Naive B cell (primary cell): ENCODE results near the gene MED26. TPM values are rescaled to one million over a fixed set of nuclear protein-coding genes. Genes with fewer than 3 reads are reported as not detected.

ENCODE experiments used
- ATAC-seq, 2 donors: fragments of 150-1000 bp; cut with Tn5 transposase; 2 replicates each; pipeline ENCODE4 v1.10.0; 2021; ENCODE audit warnings: low read depth in 2 of 2, mild to moderate bottlenecking in 2 of 2, moderate library complexity in 2 of 2
- DNase-seq: peaks from one replicate; pipeline ENCODE4 v3.0.0; 2022
- H3K27ac Mint-ChIP-seq, 6 donors: one replicate each; pipeline ENCODE4 v1.8.0; 2020 to 2022; ENCODE audit warnings: mild to moderate bottlenecking in 6 of 6, mixed read lengths in 6 of 6, moderate library complexity in 5 of 6, inconsistent platforms in 2 of 6
- H3K27me3 Mint-ChIP-seq, 3 donors: one replicate each; pipeline ENCODE4 v1.8.0; 2021 to 2022; ENCODE audit warnings: mixed read lengths in 3 of 3, mild to moderate bottlenecking in 1 of 3
- H3K36me3 Mint-ChIP-seq, 2 donors: one replicate each; pipeline ENCODE4 v1.8.0; 2020 to 2022; ENCODE audit warnings: mixed read lengths in 2 of 2, inconsistent platforms in 1 of 2, mild to moderate bottlenecking in 1 of 2
- H3K4me1 Mint-ChIP-seq, 3 donors: one replicate each; pipeline ENCODE4 v1.8.0; 2020 to 2022; ENCODE audit warnings: mixed read lengths in 3 of 3, inconsistent platforms in 1 of 3, mild to moderate bottlenecking in 1 of 3, moderate library complexity in 1 of 3
- H3K4me3 Mint-ChIP-seq, 8 donors: one replicate each; pipeline ENCODE4 v1.8.0; 2020 to 2022; ENCODE audit warnings: mild to moderate bottlenecking in 8 of 8, mixed read lengths in 8 of 8, moderate library complexity in 8 of 8, inconsistent platforms in 2 of 8
- H3K9me3 Mint-ChIP-seq, 7 donors: one replicate each; pipeline ENCODE4 v1.8.0; 2020 to 2022; ENCODE audit warnings: mixed read lengths in 7 of 7, mild to moderate bottlenecking in 5 of 7, inconsistent platforms in 2 of 7, moderate library complexity in 1 of 7
- polyA plus RNA-seq, 6 donors: library from polyadenylated mRNA; unstranded; fragments of 300-500 nt; fragmentation: Illumina TruSeq; gene quantifications; one replicate each; pipeline ENCODE4 v1.2.3, GENCODE V29; 2021; ENCODE audit warnings: low read depth in 6 of 6

MED26 gene
- polyA plus RNA-seq, 6 donors from 2014 or later, result 2.0 to 10.9 (median 5.4) TPM

DNA sequence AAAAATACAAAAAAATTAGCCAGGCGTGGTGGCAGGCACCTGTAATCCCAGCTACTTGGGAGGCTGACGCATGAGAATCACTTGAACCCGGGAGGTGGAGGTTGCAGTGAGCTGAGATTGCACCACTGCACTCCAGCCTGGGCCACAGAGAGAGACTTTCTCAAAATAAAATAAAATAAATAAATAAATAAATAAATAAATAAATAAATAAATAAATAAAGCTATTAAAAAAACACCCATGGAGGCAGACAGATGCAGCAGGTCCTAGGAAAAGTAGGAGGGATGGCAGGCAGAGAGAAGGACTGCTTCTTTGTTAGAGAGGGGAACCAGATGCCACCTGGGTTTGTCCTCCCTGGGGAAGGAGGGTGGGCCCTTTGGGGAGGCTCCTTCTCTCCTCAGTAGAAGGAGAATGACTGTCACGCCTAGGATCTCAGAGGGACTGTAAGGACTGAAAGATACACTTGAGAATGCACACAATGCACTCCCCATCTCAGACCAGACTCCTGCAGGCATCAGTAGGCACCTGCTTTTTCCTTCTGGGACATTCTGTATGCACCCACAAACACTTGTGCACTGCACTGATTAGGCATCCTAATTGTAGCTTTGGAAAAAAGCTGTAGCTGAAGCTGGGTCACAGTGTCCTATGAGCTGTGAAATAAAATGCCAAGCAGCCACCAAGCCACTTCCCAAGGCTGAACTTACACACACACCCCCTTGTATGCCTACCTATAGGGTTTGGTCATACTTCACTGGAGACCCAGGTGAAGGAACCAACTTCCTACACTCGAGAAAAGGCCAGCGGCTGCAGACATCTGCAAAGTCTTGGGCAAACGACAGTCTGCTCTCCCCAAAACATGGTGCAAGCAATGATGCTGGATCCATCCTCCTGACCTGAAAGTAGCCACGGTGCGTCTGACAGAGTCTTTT, 36.9 kb downstream of the MED26 start:
- ATAC-seq, result no peak

DNA sequence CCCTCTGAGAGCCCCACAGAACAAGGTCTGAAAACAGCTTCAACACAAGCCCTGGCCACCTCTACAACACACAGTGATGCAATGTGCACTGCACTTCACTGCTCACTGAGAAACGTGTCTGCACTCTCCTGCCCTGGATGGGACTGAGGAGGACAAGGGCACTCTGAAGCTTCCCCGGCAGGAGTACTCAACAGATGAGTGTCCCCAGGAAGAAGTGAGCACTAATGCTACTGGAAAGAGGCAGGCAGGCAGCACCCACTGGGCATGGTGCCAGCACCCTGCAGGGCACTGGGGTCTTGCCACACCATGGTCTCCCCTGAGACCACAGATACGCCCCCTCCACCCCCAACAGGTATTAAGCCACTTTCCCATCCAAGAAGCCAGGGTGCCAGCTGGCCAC, 38.1 kb downstream of the MED26 start:
- Mint-ChIP-seq H3K4me1 (peaks cover 81 to 96% (median 94%) of the 10 kb centered on the region in 3 donors), H3K27ac (peak overlapping the region; percentile 74 to 100 (median 100)), H3K9me3 (no peaks in the 10 kb centered on the region), H3K27me3 (no peaks in the 10 kb centered on the region), H3K4me3 (peak overlapping the region in 5 of 8 donors; percentile 25 to 94 (median 39)), H3K36me3 (no peaks in the 10 kb centered on the region)
- DNase-seq, result no peak
- ATAC-seq, result no peak

More for the DNA sequence above, 36.9 kb downstream of the MED26 start:
- peaks cover 81 to 96% (median 94%) of the 10 kb centered on the region in 3 donors for H3K4me1 Mint-ChIP-seq
- no peaks in the 10 kb centered on the region for H3K9me3 Mint-ChIP-seq
- H3K4me3 Mint-ChIP-seq, result peak overlapping the region in 6 of 8 donors; percentile 2 to 51 (median 26)
- no peak for DNase-seq
- H3K27ac Mint-ChIP-seq, result peak overlapping the region in 4 of 6 donors; percentile 32 to 99 (median 64)
- no peaks in the 10 kb centered on the region for H3K27me3 Mint-ChIP-seq
- H3K36me3 Mint-ChIP-seq, result no peaks in the 10 kb centered on the region

DNA sequence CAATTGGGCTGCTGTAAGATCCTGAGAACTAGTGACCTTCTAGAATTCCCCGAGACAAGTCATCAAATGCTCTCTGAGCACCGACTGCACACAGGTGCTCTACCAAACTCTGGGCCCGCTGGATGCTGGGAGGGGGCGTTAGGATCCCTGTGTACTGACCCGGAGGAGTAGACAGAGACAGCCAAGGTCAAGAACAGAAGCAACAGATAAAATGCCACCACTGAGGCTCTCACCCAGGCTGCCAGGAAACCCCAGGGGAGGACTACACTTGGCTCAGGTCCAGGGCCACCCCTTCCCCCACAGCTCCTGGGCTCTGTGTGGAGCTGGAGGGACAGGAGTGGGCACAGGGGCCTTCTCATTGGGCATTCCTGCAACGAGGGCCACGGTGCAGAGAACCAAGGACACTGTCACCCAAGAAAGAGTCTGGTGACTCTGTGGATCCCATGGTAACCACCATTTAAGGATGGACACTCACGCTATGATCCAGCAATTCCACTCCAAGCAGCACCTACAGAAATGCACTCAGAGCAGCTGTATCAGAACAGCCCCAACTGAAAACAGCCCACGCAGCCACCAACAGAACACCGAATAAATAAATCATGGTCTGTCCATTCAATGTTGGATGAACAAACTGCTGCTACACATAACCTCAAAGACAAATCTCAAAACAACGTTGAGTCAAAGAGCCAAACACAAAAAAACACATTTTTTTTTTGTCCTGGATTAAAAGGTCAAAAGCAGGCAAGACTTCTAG, 39.0 kb downstream of the MED26 start:
- H3K4me3 Mint-ChIP-seq, result peak overlapping the region; percentile 85 to 97 (median 94)
- peaks cover 79 to 96% (median 94%) of the 10 kb centered on the region in 3 donors for H3K4me1 Mint-ChIP-seq
- no peaks in the 10 kb centered on the region for H3K9me3 Mint-ChIP-seq
- no peak for DNase-seq
- H3K36me3 Mint-ChIP-seq, result no peaks in the 10 kb centered on the region
- no peaks in the 10 kb centered on the region for H3K27me3 Mint-ChIP-seq
- ATAC-seq, result peak; percentile 2 to 4
- H3K27ac Mint-ChIP-seq, result peak overlapping the region; percentile 98 to 100 (median 100)

DNA sequence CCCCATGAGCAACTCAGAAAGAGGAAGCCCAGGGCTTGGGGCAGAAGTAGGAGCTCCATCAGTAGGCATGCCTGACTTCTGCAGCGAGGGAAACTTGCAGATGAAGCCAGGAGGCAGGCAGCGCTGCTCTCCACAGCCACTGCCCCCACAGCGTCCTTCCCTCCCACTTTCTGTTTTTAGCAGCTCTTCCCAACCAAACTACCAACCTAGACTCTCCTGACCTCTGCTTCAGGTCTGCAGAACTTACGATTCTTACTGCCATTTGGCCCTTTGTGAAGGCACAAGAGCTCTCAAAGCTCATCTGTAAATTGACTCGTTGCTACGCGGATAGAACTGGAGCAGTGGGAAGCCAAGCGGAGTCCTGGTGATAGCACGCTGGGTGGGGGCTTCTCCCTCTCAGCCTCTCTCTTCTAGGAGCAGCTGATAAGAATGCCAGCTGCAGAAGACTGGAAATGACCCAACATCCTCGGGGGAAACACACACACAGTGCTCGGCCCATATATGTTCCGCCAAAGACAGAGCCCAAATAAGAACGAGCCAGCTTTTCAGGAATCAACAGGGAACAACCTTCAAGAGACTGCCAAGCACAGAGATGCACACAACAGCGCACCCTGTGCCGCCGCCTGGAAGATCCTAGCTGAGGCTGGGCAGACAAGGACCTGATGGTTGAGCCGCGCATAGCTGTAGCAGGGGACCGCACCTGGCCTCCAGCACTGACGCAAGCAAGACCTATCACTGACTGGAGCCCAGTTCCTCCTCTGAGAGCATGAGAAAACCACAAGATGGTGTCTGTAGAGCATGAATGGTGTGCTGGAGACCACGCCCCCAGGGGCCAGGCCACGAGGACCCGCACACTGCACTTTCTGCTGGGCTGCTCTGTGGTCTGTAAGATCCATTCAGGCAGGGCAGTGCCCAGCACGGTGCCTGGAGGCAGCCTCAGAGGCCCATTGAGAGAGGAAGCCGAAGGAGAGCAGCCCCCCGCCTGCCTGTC, 39.9 kb downstream of the MED26 start:
- Mint-ChIP-seq H3K9me3 (no peaks in the 10 kb centered on the region), H3K27ac (peak overlapping the region; percentile 98 to 100 (median 100)), H3K36me3 (no peaks in the 10 kb centered on the region), H3K27me3 (no peaks in the 10 kb centered on the region), H3K4me1 (peaks cover 73 to 96% (median 94%) of the 10 kb centered on the region in 3 donors), H3K4me3 (peak overlapping the region; percentile 85 to 97 (median 94))
- peak; percentile 67 to 68 for ATAC-seq
- peak; percentile 94 for DNase-seq

DNA sequence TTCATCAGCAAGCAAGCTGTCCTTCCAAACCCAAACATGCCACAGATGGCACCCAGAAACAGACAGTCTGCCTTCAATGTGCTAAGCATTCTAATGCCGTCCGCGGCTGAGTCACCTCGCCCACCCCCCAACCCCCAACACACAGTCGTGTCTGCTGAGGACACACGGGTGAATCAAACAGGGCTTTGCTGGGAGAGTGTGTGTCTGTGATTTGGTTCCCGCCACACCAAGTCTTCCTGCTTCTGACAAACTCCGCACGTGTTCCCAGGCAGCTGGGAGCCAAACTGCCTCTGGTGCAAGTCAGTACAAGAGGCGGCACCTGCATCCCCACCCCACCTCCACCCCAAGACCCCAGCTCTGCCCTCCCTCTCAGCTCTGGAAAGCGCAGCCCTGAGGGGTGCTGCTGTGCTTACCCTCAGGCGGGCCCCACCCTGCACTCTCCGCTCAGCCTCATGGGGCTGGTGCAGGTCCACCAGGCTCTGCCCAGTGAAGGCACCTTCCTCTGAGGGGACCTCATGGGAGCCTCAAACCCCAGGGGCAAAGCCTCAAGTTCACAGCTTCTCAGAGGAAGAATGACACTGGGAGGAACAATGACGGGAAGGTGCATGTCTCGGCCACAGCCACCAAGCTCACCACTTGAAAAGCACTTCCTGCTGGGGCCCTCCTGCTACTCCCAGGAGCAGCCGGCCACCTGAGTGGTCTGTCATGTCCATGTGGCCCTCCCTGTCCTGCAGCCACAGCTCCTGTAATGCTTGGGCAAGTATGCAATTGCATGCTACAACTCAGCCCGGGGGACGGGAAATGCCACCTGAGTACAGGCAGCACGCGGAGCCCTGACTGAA, 40.8 kb downstream of the MED26 start:
- Mint-ChIP-seq H3K4me3 (peak overlapping the region; percentile 85 to 97 (median 94)), H3K27me3 (no peaks in the 10 kb centered on the region), H3K4me1 (peaks cover 73 to 97% (median 94%) of the 10 kb centered on the region in 3 donors), H3K36me3 (no peaks in the 10 kb centered on the region), H3K27ac (peak overlapping the region; percentile 98 to 100 (median 100)), H3K9me3 (no peaks in the 10 kb centered on the region)
- DNase-seq, result peak; percentile 91
- no peak for ATAC-seq

DNA sequence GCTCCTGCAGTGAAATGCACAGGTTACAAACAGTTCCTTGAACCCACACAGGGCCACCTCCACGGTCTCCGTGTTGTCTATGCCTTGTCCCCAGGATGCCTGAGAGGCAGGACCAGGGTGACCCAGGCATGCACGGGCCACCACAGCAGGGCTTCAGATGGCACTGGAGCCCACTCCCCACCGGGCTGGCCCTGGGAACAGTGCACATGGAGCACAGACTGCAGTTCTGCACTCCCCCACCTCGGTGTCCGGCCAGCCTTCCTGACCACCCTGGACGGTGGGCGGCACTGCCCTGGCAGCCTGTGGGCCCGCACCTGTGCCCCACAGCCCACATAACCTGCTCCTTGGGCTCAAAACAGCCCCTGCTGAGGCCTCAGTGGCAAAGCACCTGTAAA, 41.5 kb downstream of the MED26 start:
- DNase-seq (no peak), ATAC-seq (no peak)
- Mint-ChIP-seq H3K4me1 (peaks cover 70 to 96% (median 92%) of the 10 kb centered on the region in 3 donors), H3K9me3 (no peaks in the 10 kb centered on the region), H3K36me3 (no peaks in the 10 kb centered on the region), H3K27me3 (no peaks in the 10 kb centered on the region), H3K27ac (peak overlapping the region; percentile 98 to 100 (median 100)), H3K4me3 (peak overlapping the region; percentile 85 to 97 (median 94))

DNA sequence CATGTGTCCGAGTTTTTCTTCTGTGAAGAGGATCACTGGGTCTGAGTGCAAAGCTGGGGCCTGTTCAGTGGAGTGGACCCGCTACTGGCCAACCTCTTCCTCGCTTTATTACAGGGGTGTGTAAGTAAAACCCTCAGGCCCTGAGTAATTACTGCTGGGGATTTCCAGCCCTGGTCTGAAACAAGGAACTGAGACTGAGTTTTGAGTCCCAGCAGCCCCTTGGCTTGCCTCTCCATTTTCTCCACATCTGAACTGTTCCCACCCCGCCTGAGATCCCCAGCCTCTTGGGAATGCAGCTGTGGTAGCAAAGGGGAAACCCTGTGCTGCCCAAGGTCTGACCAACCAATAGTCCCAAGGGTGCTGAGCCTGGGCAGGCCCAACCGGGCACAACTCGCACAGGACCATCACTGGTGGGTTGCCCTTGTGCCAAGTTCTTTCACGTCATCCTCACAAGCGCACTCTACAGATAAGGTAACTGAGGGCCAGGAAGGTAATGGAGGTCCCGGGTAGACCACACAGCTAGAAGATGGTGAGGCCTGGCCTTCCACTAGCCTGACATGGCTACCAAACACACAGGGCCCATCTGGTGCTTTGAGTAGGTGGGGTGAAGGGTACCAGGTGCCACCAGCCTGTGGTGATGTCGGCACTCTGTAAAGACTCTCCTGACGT, 42.1 kb downstream of the MED26 start:
- Mint-ChIP-seq H3K9me3 (no peaks in the 10 kb centered on the region), H3K27me3 (no peaks in the 10 kb centered on the region), H3K4me3 (peak overlapping the region; percentile 85 to 97 (median 94)), H3K4me1 (peaks cover 71 to 93% (median 92%) of the 10 kb centered on the region in 3 donors), H3K27ac (peak overlapping the region; percentile 98 to 100 (median 100)), H3K36me3 (no peaks in the 10 kb centered on the region)
- ATAC-seq (peak; percentile 36 to 42), DNase-seq (peak; percentile 89)

DNA sequence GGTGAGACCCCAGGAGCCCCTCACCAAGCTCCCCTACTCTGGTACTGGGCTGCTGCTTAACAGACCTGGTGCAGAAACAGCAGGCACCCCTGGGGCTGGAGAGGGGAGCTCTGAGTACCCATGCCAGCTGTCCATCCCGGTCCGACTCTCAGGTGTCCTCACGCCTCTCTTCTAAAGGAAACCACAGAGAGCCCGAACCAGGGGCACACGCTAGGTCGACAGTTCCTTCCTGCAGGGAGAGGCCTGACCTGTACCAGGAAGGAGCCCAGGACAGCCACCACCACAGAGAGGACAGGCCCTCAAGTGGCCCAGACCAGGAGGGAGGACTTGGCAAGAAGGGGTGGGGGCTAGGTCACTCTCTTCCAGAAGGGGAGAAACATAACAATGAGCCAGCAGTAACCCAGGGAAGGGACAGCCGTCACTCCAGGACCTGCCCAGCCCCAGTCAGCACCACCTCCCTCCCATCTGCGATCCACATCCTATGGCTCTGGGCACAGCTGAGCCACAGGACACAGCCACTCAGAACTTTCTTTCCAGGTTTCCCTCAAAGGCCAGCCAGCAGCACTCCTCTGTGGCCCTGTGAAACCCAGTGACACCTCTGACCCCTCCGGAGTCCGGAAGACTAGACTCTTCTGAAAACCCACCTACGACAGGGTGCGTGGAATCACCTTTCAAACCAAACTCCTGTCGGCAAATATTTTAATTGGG, 42.8 kb downstream of the MED26 start:
- peaks cover 72 to 95% (median 93%) of the 10 kb centered on the region in 3 donors for H3K4me1 Mint-ChIP-seq
- peak overlapping the region; percentile 98 to 100 (median 100) for H3K27ac Mint-ChIP-seq
- DNase-seq, result no peak
- no peak for ATAC-seq
- peak overlapping the region; percentile 85 to 97 (median 94) for H3K4me3 Mint-ChIP-seq
- H3K9me3 Mint-ChIP-seq, result no peaks in the 10 kb centered on the region
- no peaks in the 10 kb centered on the region for H3K36me3 Mint-ChIP-seq
- H3K27me3 Mint-ChIP-seq, result no peaks in the 10 kb centered on the region

DNA sequence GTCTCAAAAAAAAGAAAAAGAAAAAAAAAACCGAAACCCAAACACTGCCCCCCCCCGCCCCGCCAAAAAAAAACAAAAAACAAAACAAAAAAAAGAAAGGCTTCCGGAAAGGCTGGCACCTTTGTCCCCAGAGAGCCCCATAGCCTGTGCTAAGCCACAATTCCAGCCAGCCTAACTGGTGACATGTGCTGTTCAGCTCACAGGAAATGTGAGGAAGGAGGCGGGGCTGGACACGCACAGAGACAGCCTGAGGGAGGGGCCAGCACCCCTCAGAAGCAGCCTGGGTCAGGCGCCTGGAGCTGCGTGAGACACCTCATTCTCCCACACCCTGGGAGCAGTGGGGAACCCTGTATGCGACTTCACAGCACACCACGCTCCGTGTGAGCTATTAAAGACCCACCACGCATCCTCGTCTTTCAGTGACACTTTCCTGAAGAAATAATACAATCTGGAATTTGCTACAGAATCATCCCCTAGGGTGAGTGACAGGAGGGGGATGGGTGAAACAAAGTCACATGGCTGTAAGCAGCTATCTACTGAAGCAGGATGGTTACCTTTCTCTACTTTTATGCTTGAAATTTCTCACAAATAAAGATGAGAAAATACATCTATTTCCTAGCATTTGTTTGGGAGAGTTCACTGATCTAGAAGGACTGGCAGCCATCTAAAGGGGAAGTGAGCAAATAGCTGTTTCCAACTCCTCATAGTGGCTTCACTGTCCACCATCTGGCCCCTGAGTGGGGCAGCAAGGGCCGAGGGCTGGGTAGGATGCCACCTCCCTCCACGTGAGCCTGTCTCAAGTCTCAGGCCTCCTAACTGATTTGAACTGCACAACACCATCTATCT, 43.5 kb downstream of the MED26 start:
- no peaks in the 10 kb centered on the region for H3K27me3 Mint-ChIP-seq
- peak overlapping the region; percentile 85 to 97 (median 94) for H3K4me3 Mint-ChIP-seq
- DNase-seq (peak; percentile 93), ATAC-seq (peak; percentile 46 to 59)
- peak overlapping the region; percentile 98 to 100 (median 100) for H3K27ac Mint-ChIP-seq
- no peaks in the 10 kb centered on the region for H3K36me3 Mint-ChIP-seq
- H3K9me3 Mint-ChIP-seq, result no peaks in the 10 kb centered on the region
- H3K4me1 Mint-ChIP-seq, result peaks cover 68 to 95% (median 92%) of the 10 kb centered on the region in 3 donors

DNA sequence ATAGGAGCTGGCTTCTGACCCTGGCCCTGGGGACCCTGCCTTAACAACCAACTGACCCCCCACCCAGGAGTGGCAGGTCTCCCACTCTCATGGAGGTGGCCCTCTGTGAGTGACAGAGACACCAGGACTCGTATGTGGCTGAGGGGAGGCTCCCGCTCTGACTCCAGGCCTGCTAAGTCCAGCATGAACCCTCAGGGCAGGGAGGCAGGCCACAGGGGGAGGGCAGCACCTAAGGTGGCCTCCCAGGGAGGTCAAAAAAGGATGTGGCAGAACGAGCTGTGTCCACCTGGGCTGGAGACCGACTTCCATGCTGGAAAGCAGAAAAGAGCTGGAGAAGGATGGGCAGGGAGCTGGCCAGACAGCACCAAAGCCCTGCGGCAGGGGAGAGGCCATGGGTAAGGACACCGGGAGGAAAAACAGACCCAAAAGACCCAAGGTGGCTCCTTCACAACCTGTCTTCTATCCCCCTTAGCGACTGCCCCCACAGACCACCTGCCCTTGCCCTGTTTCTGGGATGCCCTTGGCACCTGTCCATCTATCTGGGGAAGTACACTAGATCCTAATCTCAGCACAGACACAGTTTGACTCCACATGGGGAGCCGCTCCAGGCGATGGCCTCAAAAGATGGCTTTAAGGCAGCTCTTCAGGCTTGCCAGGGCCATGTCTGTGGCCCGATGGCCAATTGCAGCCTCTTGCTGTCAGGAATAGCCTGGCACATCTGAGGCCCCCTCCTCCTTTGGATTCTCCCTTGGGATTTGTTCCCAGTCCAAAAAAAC, 45.3 kb downstream of the MED26 start:
- Mint-ChIP-seq H3K9me3 (no peaks in the 10 kb centered on the region), H3K36me3 (no peaks in the 10 kb centered on the region), H3K27ac (peak overlapping the region in 5 of 6 donors; percentile 87 to 100 (median 93)), H3K27me3 (no peaks in the 10 kb centered on the region), H3K4me1 (peaks cover 60 to 85% (median 81%) of the 10 kb centered on the region in 3 donors), H3K4me3 (peak overlapping the region in 6 of 8 donors; percentile 39 to 97 (median 80))
- no peak for DNase-seq
- ATAC-seq, result no peak
